Kidney epithelial cell (primary cell): ENCODE results near the gene KCTD1. TPM values are rescaled to one million over a fixed set of nuclear protein-coding genes. Genes with fewer than 3 reads are reported as not detected.

Experiments
- DNase-seq: peaks from one replicate; pipeline ENCODE4 v3.0.0-alpha.2; 2010; ENCODE audit warnings: low read depth
- H3K27me3 ChIP-seq: 2 replicates; pipeline ENCODE4 v1.6.0; 2011; ENCODE audit warnings: low read length; ENCODE audit not compliant: control insufficient read depth, insufficient read depth
- H3K36me3 ChIP-seq: 2 replicates; pipeline ENCODE4 v1.5.1; 2011; ENCODE audit warnings: low read length; ENCODE audit not compliant: control insufficient read depth, insufficient read depth
- H3K4me3 ChIP-seq: 2 replicates; pipeline ENCODE4 v1.5.1; 2011; ENCODE audit warnings: low read depth, mild to moderate bottlenecking, control low read depth, low read length
- CTCF ChIP-seq: IDR thresholded peaks from 2 replicates; pipeline ENCODE4 v1.5.1; 2011; ENCODE audit warnings: mild to moderate bottlenecking, moderate library complexity, low read length, control low read depth, inconsistent platforms; ENCODE audit not compliant: insufficient read depth, poor library complexity, severe bottlenecking
- total RNA-seq: library from RNA; depleted of rRNA; stranded (reverse); fragments of >200 nt; gene quantifications from 2 replicates; pipeline ENCODE4 v1.2.3, GENCODE V29; 2015

KCTD1 gene
- total RNA-seq, 1 donor from 2014 or later, result 30.5 TPM

GRCh38 chr18:26574958-26575864, 26.9 kb upstream of the KCTD1 start:
- no peaks in the 10 kb centered on the region for H3K27me3 ChIP-seq
- H3K4me3 ChIP-seq, result peak overlapping the region; percentile 38
- TF ChIP-seq CTCF, result no peak
- DNase-seq, result no peak
- no peaks in the 10 kb centered on the region for H3K36me3 ChIP-seq

- no peak for DNase-seq
- no peaks in the 10 kb centered on the region for H3K27me3 ChIP-seq
- TF ChIP-seq CTCF, result no peak
- H3K36me3 ChIP-seq, result no peaks in the 10 kb centered on the region
- H3K4me3 ChIP-seq, result no peak overlapping the region
These were observed 20.7 kb upstream of the KCTD1 start for GRCh38 chr18:26568926-26569665.

GRCh38 chr18:26568513-26568912, 20.2 kb upstream of the KCTD1 start:
- no peaks in the 10 kb centered on the region for H3K27me3 ChIP-seq
- no peak overlapping the region for H3K4me3 ChIP-seq
- no peaks in the 10 kb centered on the region for H3K36me3 ChIP-seq
- TF ChIP-seq CTCF, result no peak
- DNase-seq, result no peak

GRCh38 chr18:26566874-26567555, 18.7 kb upstream of the KCTD1 start:
- no peak for TF ChIP-seq CTCF
- no peak for DNase-seq
- no peaks in the 10 kb centered on the region for H3K36me3 ChIP-seq
- no peak overlapping the region for H3K4me3 ChIP-seq
- H3K27me3 ChIP-seq, result no peaks in the 10 kb centered on the region

- Histone ChIP-seq H3K4me3 (no peak overlapping the region), H3K36me3 (no peaks in the 10 kb centered on the region), H3K27me3 (no peaks in the 10 kb centered on the region)
- TF ChIP-seq CTCF, result no peak
- no peak for DNase-seq
These were observed 17.2 kb upstream of the KCTD1 start for GRCh38 chr18:26565514-26565913.
